B cell (primary cell): ENCODE measurements around the gene TELO2. TPM values are rescaled to one million over a fixed set of nuclear protein-coding genes. Genes with fewer than 3 reads are reported as not detected.

ENCODE experiments used
- ATAC-seq: fragments of 200-7000 bp; cut with Tn5 transposase; one replicate; pipeline ENCODE4 v1.10.0; 2021; ENCODE audit warnings: low read depth, mild to moderate bottlenecking, moderate number of reproducible peaks, moderate library complexity
- CTCF ChIA-PET: fragments of 350-600 bp; sonication (Branson Sonifier 250); formaldehyde crosslinking; loops from one replicate; lab custom pipeline; 2021; ENCODE audit warnings: antibody characterized with exemption, inconsistent platforms; lab: Charles Lee
- POLR2A ChIA-PET: fragments of 350-600 bp; sonication (Branson Sonifier 250); formaldehyde crosslinking; loops from one replicate; lab custom pipeline; 2021; ENCODE audit warnings: antibody characterized with exemption; lab: Charles Lee
- DNase-seq: peaks from one replicate; pipeline ENCODE4 v3.0.0; 2013
- H2AFZ ChIP-seq: 2 replicates; pipeline ENCODE4 v1.6.1; 2012; ENCODE audit warnings: mild to moderate bottlenecking, low read depth, low read length; ENCODE audit not compliant: insufficient read depth, poor library complexity, severe bottlenecking
- H3K27ac ChIP-seq, 2 donors: 1 replicate in 1 of 2; 2 replicates in 1 of 2; pipeline ENCODE4 v1.5.1; 2012 to 2013; ENCODE audit warnings: low read length in 2 of 2, mild to moderate bottlenecking in 2 of 2, moderate library complexity in 1 of 2
- H3K27me3 ChIP-seq, 4 experiments: fragments of 200-600 bp in 1 of 4; sonication (generic) in 1 of 4; replicated peaks in 1 of 4; 1 replicate in 2 of 4; 2 replicates in 2 of 4; pipeline versions ENCODE4 v1.6.1 to v1.7.0; 2013 to 2016; ENCODE audit warnings: low read length in 3 of 4, mild to moderate bottlenecking in 2 of 4, mixed read lengths in 1 of 4, moderate library complexity in 1 of 4; ENCODE audit not compliant: insufficient read depth in 4 of 4, control insufficient read depth in 3 of 4; ENCODE audit errors: control extremely low read depth in 1 of 4
- H3K36me3 ChIP-seq, 2 experiments: replicated peaks in 1 of 2; 1 replicate in 1 of 2; 2 replicates in 1 of 2; pipeline versions ENCODE4 v1.6.1 to v1.7.1; 2013; ENCODE audit warnings: low read length in 1 of 2; ENCODE audit not compliant: insufficient read depth in 2 of 2, control insufficient read depth in 1 of 2; ENCODE audit errors: control extremely low read depth in 1 of 2, extremely low read depth in 1 of 2
- H3K4me1 ChIP-seq, 2 donors: fragments of 200-600 bp in 1 of 2; sonication (generic) in 1 of 2; 1 replicate in 1 of 2; 2 replicates in 1 of 2; pipeline versions ENCODE4 v1.5.1 to v1.6.1; 2013 to 2017; ENCODE audit warnings: low read length in 2 of 2; ENCODE audit not compliant: control insufficient read depth in 2 of 2, insufficient read depth in 2 of 2
- H3K4me2 ChIP-seq: replicated peaks from 2 replicates; pipeline ENCODE3; 2012; ENCODE audit warnings: mild to moderate bottlenecking, low read depth, low read length; ENCODE audit not compliant: poor library complexity, severe bottlenecking
- H3K4me3 ChIP-seq, 5 experiments: fragments of 200-600 bp in 1 of 5; sonication (generic) in 1 of 5; 1 replicate in 3 of 5; 2 replicates in 2 of 5; pipeline versions ENCODE4 v1.5.1 to v1.7.0; 2011 to 2016; ENCODE audit warnings: low read length in 4 of 5, mild to moderate bottlenecking in 4 of 5, low read depth in 2 of 5, control low read depth in 1 of 5, moderate library complexity in 1 of 5; ENCODE audit not compliant: insufficient read depth in 1 of 5; ENCODE audit errors: control extremely low read depth in 1 of 5, extremely low read depth in 1 of 5
- H3K79me2 ChIP-seq: fragments of 200-600 bp; sonication (generic); one replicate; pipeline ENCODE4 v1.6.0; 2016; ENCODE audit warnings: low read length; ENCODE audit not compliant: control insufficient read depth, insufficient read depth
- H3K9ac ChIP-seq: fragments of 200-600 bp; sonication (generic); 2 replicates; pipeline ENCODE4 v1.6.1; 2017; ENCODE audit warnings: mild to moderate bottlenecking, low read length, moderate library complexity
- H3K9me3 ChIP-seq, 3 donors: one replicate each; pipeline versions ENCODE4 v1.6.1 to v1.7.1; 2013; ENCODE audit warnings: low read length in 2 of 3; ENCODE audit not compliant: control insufficient read depth in 2 of 3, insufficient read depth in 1 of 3; ENCODE audit errors: control extremely low read depth in 1 of 3
- H4K20me1 ChIP-seq: 2 replicates; pipeline ENCODE4 v1.6.0; 2012; ENCODE audit warnings: mild to moderate bottlenecking, low read length; ENCODE audit not compliant: insufficient read depth, control insufficient read depth, poor library complexity, severe bottlenecking
- H3K27ac Mint-ChIP-seq: one replicate; pipeline ENCODE4 v1.8.0; 2021; ENCODE audit warnings: mixed read lengths
- H3K27me3 Mint-ChIP-seq: one replicate; pipeline ENCODE4 v1.8.0; 2021; ENCODE audit warnings: mixed read lengths
- H3K4me1 Mint-ChIP-seq: one replicate; pipeline ENCODE4 v1.8.0; 2021; ENCODE audit warnings: mixed read lengths
- H3K4me3 Mint-ChIP-seq: one replicate; pipeline ENCODE4 v1.8.0; 2021; ENCODE audit warnings: mixed read lengths
- H3K9me3 Mint-ChIP-seq: one replicate; pipeline ENCODE4 v1.8.0; 2022; ENCODE audit warnings: mixed read lengths; ENCODE audit not compliant: insufficient read depth
- CTCF ChIP-seq: fragments of 200-600 bp; IDR thresholded peaks from one replicate; pipeline ENCODE4 v1.8.0; 2022; ENCODE audit warnings: antibody characterized with exemption, mild to moderate bottlenecking
- EZH2 ChIP-seq: IDR thresholded peaks from 2 replicates; pipeline ENCODE4 v1.6.1; 2012; ENCODE audit warnings: borderline replicate concordance, low read depth, mild to moderate bottlenecking, moderate library complexity, low read length; ENCODE audit not compliant: insufficient read depth, poor library complexity, severe bottlenecking
- WGBS: methylation state at CpG from one replicate; pipeline ENCODE4 v1.1.5; 2013; ENCODE audit warnings: missing lambda C conversion rate; ENCODE audit not compliant: insufficient coverage; 5-methylcytosine and 5-hydroxymethylcytosine counted together
- intact Hi-C: fragments of 100-400 bp; cut with micrococcal nuclease; formaldehyde crosslinking; loops from one replicate; pipeline ENCODE4 v1.10.0; 2022
- polyA plus RNA-seq: library from polyadenylated mRNA; depleted of rRNA; stranded (reverse); fragments of >200 nt; gene quantifications from 2 replicates; pipeline ENCODE4 v1.2.3, GENCODE V29; 2012
- total RNA-seq, 2 donors: library from RNA; stranded (reverse); fragments of 120-200 nt in 1 of 2; gene quantifications; 1 replicate in 1 of 2; 2 replicates in 1 of 2; pipeline versions ENCODE4 v1.2.3 to v1.2.4, GENCODE V29; 2013 to 2022

The TELO2 gene
- total and polyA plus RNA-seq, 2 donors (not counting 1 experiment from before 2014, with no cell fraction given), result 81.9 to 136 TPM

DNA sequence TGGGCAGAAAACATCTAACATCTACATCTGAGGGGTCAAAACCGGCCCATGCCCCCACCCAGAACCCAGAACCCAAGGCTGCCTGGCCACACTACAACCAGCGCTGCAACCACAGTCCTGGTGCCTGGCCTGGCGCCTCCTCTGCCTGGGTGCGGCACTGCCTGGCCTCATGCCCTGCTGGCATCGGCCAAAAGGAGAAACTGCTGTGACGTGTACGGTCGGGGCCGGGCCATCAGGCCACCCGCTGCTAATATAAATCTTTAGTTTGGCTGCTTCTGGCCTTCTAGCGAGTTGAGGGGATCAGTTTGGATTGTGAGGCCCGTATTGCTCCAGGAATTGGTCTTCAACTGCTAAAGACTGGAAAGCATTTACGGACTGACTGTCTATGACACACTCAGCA lies 63.1 kb downstream of the TELO2 start:
- intact Hi-C loops, result no loop called here
- DNase-seq, result no peak
- Histone ChIP-seq H3K27me3 (no peaks in the 10 kb centered on the region), H3K9ac (no peak overlapping the region), H3K9me3 (no peaks in the 10 kb centered on the region), H4K20me1 (no peaks in the 10 kb centered on the region), H3K4me3 (no peak overlapping the region), H3K79me2 (no peaks in the 10 kb centered on the region), H3K4me2 (no peak overlapping the region), H2AFZ (no peak overlapping the region), H3K36me3 (peaks cover 0 to 2% of the 10 kb centered on the region in 2 experiments), H3K27ac (no peak overlapping the region), H3K4me1 (no peaks in the 10 kb centered on the region)
- no peak overlapping the region for H3K27ac Mint-ChIP-seq
- TF ChIP-seq CTCF (no peak), EZH2 (no peak)
- 94% methylated on average over 13 of the region's 13 CpGs for WGBS
- H3K27me3 Mint-ChIP-seq, result no peaks in the 10 kb centered on the region
- no peaks in the 10 kb centered on the region for H3K4me1 Mint-ChIP-seq
- no peaks in the 10 kb centered on the region for H3K9me3 Mint-ChIP-seq
- no peak for ATAC-seq
- POLR2A ChIA-PET, result no interaction called here
- H3K4me3 Mint-ChIP-seq, result no peak overlapping the region
- CTCF ChIA-PET, result no interaction called here

GRCh38 chr16:1557074-1557473 lies 63.9 kb downstream of the TELO2 start:
- H3K27me3 ChIP-seq, result no peaks in the 10 kb centered on the region
- no peaks in the 10 kb centered on the region for H3K9me3 ChIP-seq
- H3K4me3 ChIP-seq, result no peak overlapping the region
- Mint-ChIP-seq H3K4me3 (no peak overlapping the region), H3K9me3 (no peaks in the 10 kb centered on the region), H3K27me3 (no peaks in the 10 kb centered on the region), H3K4me1 (no peaks in the 10 kb centered on the region), H3K27ac (no peak overlapping the region)
- 96% methylated on average over 14 of the region's 16 CpGs for WGBS
- H3K4me1 ChIP-seq, result no peaks in the 10 kb centered on the region
- H3K36me3 ChIP-seq, result peaks cover 0 to 2% of the 10 kb centered on the region in 2 experiments
- POLR2A ChIA-PET, result no interaction called here
- no peak for DNase-seq
- no peak overlapping the region for H3K9ac ChIP-seq
- no peak for ATAC-seq
- no peak overlapping the region for H3K27ac ChIP-seq
- no peaks in the 10 kb centered on the region for H4K20me1 ChIP-seq
- intact Hi-C loops, result no loop called here
- CTCF ChIA-PET, result no interaction called here
- no peak overlapping the region for H3K4me2 ChIP-seq
- no peaks in the 10 kb centered on the region for H3K79me2 ChIP-seq
- TF ChIP-seq CTCF (no peak), EZH2 (no peak)
- no peak overlapping the region for H2AFZ ChIP-seq
